Measurements from ENCODE around the gene SLC23A2. TPM values are rescaled to one million over a fixed set of nuclear protein-coding genes. Genes with fewer than 3 reads are reported as not detected.

Gene SLC23A2
- polyA plus RNA-seq, 1 of the 3 experiments (the other 2 are of a cell fraction) = 14.0 TPM

- no peak overlapping the region for H2AFZ ChIP-seq (ENCODE audit: low read depth)
- no peak for DNase-seq
- H3K9me3 ChIP-seq = no peaks in the 10 kb centered on the region
Observed at GRCh38 chr20:4925842-4926530, 75.3 kb downstream of the SLC23A2 start.

More at GRCh38 chr20:4925842-4926530, 75.3 kb downstream of the SLC23A2 start:
- Histone ChIP-seq H3K27ac (ENCODE audit: low read depth in 2 of 2, low read length in 1 of 2) (peak overlapping the region in 1 of 2 experiments; percentile 36; a peak in 2 of 4 replicates), H3K9ac (no peak overlapping the region), H3K4me3 (ENCODE audit: low read depth in 2 of 2, low read length in 1 of 2) (no peak overlapping the region), H3K4me1 (ENCODE audit: control insufficient read depth in 1 of 2, insufficient read depth in 2 of 2, low read depth in 1 of 2, low read length in 1 of 2) (peaks cover 0 to 6% of the 10 kb centered on the region in 2 experiments; a peak in 2 of 4 replicates), H3K36me3 (replicated peaks in 1 of 2; ENCODE audit: control insufficient read depth in 1 of 2, insufficient read depth in 2 of 2, low read length in 1 of 2) (no peaks in the 10 kb centered on the region), H4K20me1 (ENCODE audit: insufficient read depth) (no peaks in the 10 kb centered on the region), H3K4me2 (no peak overlapping the region), H3K9me2 (no peaks in the 10 kb centered on the region), H3K79me2 (ENCODE audit: insufficient read depth) (no peaks in the 10 kb centered on the region), H3F3A (replicated peaks; ENCODE audit: insufficient read depth) (peaks cover 5% of the 10 kb centered on the region), H3K27me3 (ENCODE audit: insufficient read depth) (no peaks in the 10 kb centered on the region)
- WGBS (ENCODE audit: low lambda C conversion rate) = 90% methylated on average over 14 of the region's 15 CpGs
- CTCF ChIA-PET = interaction anchor here (0.9 kb wide), 1 partner anchor 30 kb away, joined by 3 read pairs; no protein-coding TSS in a partner anchor
- POLR2A ChIA-PET = no interaction called here
- TF ChIP-seq POLR2AphosphoS5 (IDR thresholded peaks at IDR 0.05; ENCODE audit: low read depth, low read length) (no peak), RXRA (IDR thresholded peaks at IDR 0.05; ENCODE audit: borderline replicate concordance, low read depth) (no peak), USF1 (IDR thresholded peaks at IDR 0.05; ENCODE audit: borderline replicate concordance, low read depth) (no peak), GABPA (IDR thresholded peaks at IDR 0.05; ENCODE audit: low read depth) (no peak), JUND (IDR thresholded peaks at IDR 0.05) (no peak), MXI1 (IDR thresholded peaks at IDR 0.05; ENCODE audit: low read depth, low read length) (no peak), TAF1 (IDR thresholded peaks at IDR 0.05; ENCODE audit: borderline replicate concordance, low read depth, low read length) (no peak), YY1 (IDR thresholded peaks at IDR 0.05; ENCODE audit: low read depth) (no peak), PBX3 (IDR thresholded peaks at IDR 0.05) (no peak), FOSL2 (IDR thresholded peaks at IDR 0.05; ENCODE audit: borderline replicate concordance, low read depth) (no peak), TCF12 (IDR thresholded peaks at IDR 0.05) (no peak), MAX (IDR thresholded peaks at IDR 0.05; ENCODE audit: low read depth) (no peak), ZBTB33 (IDR thresholded peaks at IDR 0.05; ENCODE audit: borderline replicate concordance, low read depth) (no peak)
